ENCODE results near the gene HLCS.

HLCS gene

GRCh38 chr21:36723371-36723881 lies 243.0 kb downstream of the HLCS start:
- H3K27me3 ChIP-seq (ENCODE audit: low read length) = no peaks in the 10 kb centered on the region
- H3K36me3 ChIP-seq (ENCODE audit: low read length) = no peaks in the 10 kb centered on the region
- no peaks in the 10 kb centered on the region for H3F3A ChIP-seq (ENCODE audit: insufficient read depth)
- H3K79me2 ChIP-seq (ENCODE audit: insufficient read depth, low read length) = no peaks in the 10 kb centered on the region
- H3K27ac ChIP-seq (ENCODE audit: low read depth, low read length) = no peak overlapping the region
- H4K20me1 ChIP-seq (ENCODE audit: low read depth, low read length) = no peaks in the 10 kb centered on the region
- H3K9ac ChIP-seq (ENCODE audit: low read length) = no peak overlapping the region
- H3K4me3 ChIP-seq (ENCODE audit: insufficient read depth, low read length, poor library complexity, severe bottlenecking) = no peak overlapping the region
- no peaks in the 10 kb centered on the region for H3K9me3 ChIP-seq (ENCODE audit: insufficient read depth, low read length)
- TF ChIP-seq, protein P1, sequence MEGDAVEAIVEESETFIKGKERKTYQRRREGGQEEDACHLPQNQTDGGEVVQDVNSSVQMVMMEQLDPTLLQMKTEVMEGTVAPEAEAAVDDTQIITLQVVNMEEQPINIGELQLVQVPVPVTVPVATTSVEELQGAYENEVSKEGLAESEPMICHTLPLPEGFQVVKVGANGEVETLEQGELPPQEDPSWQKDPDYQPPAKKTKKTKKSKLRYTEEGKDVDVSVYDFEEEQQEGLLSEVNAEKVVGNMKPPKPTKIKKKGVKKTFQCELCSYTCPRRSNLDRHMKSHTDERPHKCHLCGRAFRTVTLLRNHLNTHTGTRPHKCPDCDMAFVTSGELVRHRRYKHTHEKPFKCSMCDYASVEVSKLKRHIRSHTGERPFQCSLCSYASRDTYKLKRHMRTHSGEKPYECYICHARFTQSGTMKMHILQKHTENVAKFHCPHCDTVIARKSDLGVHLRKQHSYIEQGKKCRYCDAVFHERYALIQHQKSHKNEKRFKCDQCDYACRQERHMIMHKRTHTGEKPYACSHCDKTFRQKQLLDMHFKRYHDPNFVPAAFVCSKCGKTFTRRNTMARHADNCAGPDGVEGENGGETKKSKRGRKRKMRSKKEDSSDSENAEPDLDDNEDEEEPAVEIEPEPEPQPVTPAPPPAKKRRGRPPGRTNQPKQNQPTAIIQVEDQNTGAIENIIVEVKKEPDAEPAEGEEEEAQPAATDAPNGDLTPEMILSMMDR (IDR thresholded peaks at IDR 0.05; ENCODE audit: insufficient read depth, low read length, poor library complexity, severe bottlenecking) = no peak
- TF ChIP-seq EZH2phosphoT487 (conservative IDR thresholded peaks at IDR 0.05; ENCODE audit: low read length) = no peak
- H3K4me2 ChIP-seq (ENCODE audit: low read depth, low read length, poor library complexity, severe bottlenecking) = no peak overlapping the region
- H2AFZ ChIP-seq (ENCODE audit: low read depth, low read length, severe bottlenecking) = no peak overlapping the region
- no peaks in the 10 kb centered on the region for H3K9me2 ChIP-seq (replicated peaks; ENCODE audit: insufficient read depth, low read length)

- Histone ChIP-seq H2AFZ (ENCODE audit: low read depth, low read length, severe bottlenecking) (no peak overlapping the region), H4K20me1 (ENCODE audit: low read depth, low read length) (no peaks in the 10 kb centered on the region), H3K27ac (ENCODE audit: low read depth, low read length) (no peak overlapping the region), H3K79me2 (ENCODE audit: insufficient read depth, low read length) (no peaks in the 10 kb centered on the region), H3K9me2 (replicated peaks; ENCODE audit: insufficient read depth, low read length) (no peaks in the 10 kb centered on the region), H3K4me2 (ENCODE audit: low read depth, low read length, poor library complexity, severe bottlenecking) (no peak overlapping the region), H3K36me3 (ENCODE audit: low read length) (no peaks in the 10 kb centered on the region), H3K27me3 (ENCODE audit: low read length) (no peaks in the 10 kb centered on the region), H3F3A (ENCODE audit: insufficient read depth) (no peaks in the 10 kb centered on the region), H3K4me3 (ENCODE audit: insufficient read depth, low read length, poor library complexity, severe bottlenecking) (no peak overlapping the region), H3K9ac (ENCODE audit: low read length) (no peak overlapping the region), H3K9me3 (ENCODE audit: insufficient read depth, low read length) (no peaks in the 10 kb centered on the region)
- TF ChIP-seq EZH2phosphoT487 (conservative IDR thresholded peaks at IDR 0.05; ENCODE audit: low read length) = no peak
- TF ChIP-seq, protein P1 (IDR thresholded peaks at IDR 0.05; ENCODE audit: insufficient read depth, low read length, poor library complexity, severe bottlenecking) = no peak
Measured at GRCh38 chr21:36722370-36723368, 243.8 kb downstream of the HLCS start.

GRCh38 chr21:36721817-36722216 lies 244.7 kb downstream of the HLCS start:
- no peak overlapping the region for H3K27ac ChIP-seq (ENCODE audit: low read depth, low read length)
- no peaks in the 10 kb centered on the region for H3K9me2 ChIP-seq (replicated peaks; ENCODE audit: insufficient read depth, low read length)
- H3K36me3 ChIP-seq (ENCODE audit: low read length) = no peaks in the 10 kb centered on the region
- TF ChIP-seq EZH2phosphoT487 (conservative IDR thresholded peaks at IDR 0.05; ENCODE audit: low read length) = no peak
- TF ChIP-seq, protein P1 (IDR thresholded peaks at IDR 0.05; ENCODE audit: insufficient read depth, low read length, poor library complexity, severe bottlenecking) = no peak
- H3F3A ChIP-seq (ENCODE audit: insufficient read depth) = no peaks in the 10 kb centered on the region
- no peaks in the 10 kb centered on the region for H3K79me2 ChIP-seq (ENCODE audit: insufficient read depth, low read length)
- H3K4me3 ChIP-seq (ENCODE audit: insufficient read depth, low read length, poor library complexity, severe bottlenecking) = no peak overlapping the region
- H2AFZ ChIP-seq (ENCODE audit: low read depth, low read length, severe bottlenecking) = no peak overlapping the region
- H4K20me1 ChIP-seq (ENCODE audit: low read depth, low read length) = no peaks in the 10 kb centered on the region
- no peak overlapping the region for H3K4me2 ChIP-seq (ENCODE audit: low read depth, low read length, poor library complexity, severe bottlenecking)
- H3K9ac ChIP-seq (ENCODE audit: low read length) = no peak overlapping the region
- no peaks in the 10 kb centered on the region for H3K9me3 ChIP-seq (ENCODE audit: insufficient read depth, low read length)
- no peaks in the 10 kb centered on the region for H3K27me3 ChIP-seq (ENCODE audit: low read length)

Data from SU-DHL-6 (cell line).